Measurements from ENCODE around the gene KREMEN1. TPM values are rescaled to one million over a fixed set of nuclear protein-coding genes. Genes with fewer than 3 reads are reported as not detected.

KREMEN1 gene
- total and polyA plus RNA-seq, 2 experiments from 2014 or later = 7.5 to 10.5 TPM

- Histone ChIP-seq H3K4me1 (ENCODE audit: insufficient read depth) (no peaks in the 10 kb centered on the region), H3K27me3 (no peaks in the 10 kb centered on the region), H3K79me2 (no peaks in the 10 kb centered on the region), H3K9me2 (replicated peaks; ENCODE audit: insufficient read depth) (no peaks in the 10 kb centered on the region), H3K9me3 (ENCODE audit: low read depth) (no peaks in the 10 kb centered on the region), H3K27ac (no peak overlapping the region), H3K4me3 (no peak overlapping the region), H3K36me3 (replicated peaks; ENCODE audit: insufficient read depth, low read depth) (no peaks in the 10 kb centered on the region), H4K20me1 (ENCODE audit: insufficient read depth, poor library complexity, severe bottlenecking) (no peaks in the 10 kb centered on the region), H3K4me2 (no peak overlapping the region), H2AFZ (no peak overlapping the region)
- no peak for TF ChIP-seq CTCF (IDR thresholded peaks at IDR 0.05; ENCODE audit: poor library complexity)
- TF ChIP-seq EZH2 (IDR thresholded peaks at IDR 0.05; ENCODE audit: borderline replicate concordance) = no peak
- no peak for TF ChIP-seq EZH2phosphoT487 (IDR thresholded peaks at IDR 0.05; ENCODE audit: low read depth, severe bottlenecking, unreplicated experiment)
- DNase-seq (ENCODE audit: low spot score) = no peak
- 97% methylated on average over 10 of the region's 10 CpGs for WGBS (ENCODE audit: low lambda C conversion rate, missing lambda C conversion rate)
Measured at GRCh38 chr22:29148826-29149225, 76.0 kb downstream of the KREMEN1 start.

GRCh38 chr22:29149841-29150555 is 77.2 kb downstream of the KREMEN1 start:
- Histone ChIP-seq H3K36me3 (replicated peaks; ENCODE audit: insufficient read depth, low read depth) (no peaks in the 10 kb centered on the region), H3K79me2 (no peaks in the 10 kb centered on the region), H4K20me1 (ENCODE audit: insufficient read depth, poor library complexity, severe bottlenecking) (no peaks in the 10 kb centered on the region), H3K4me3 (no peak overlapping the region), H2AFZ (no peak overlapping the region), H3K27ac (no peak overlapping the region), H3K9me2 (replicated peaks; ENCODE audit: insufficient read depth) (no peaks in the 10 kb centered on the region), H3K27me3 (no peaks in the 10 kb centered on the region), H3K4me1 (ENCODE audit: insufficient read depth) (no peaks in the 10 kb centered on the region), H3K9me3 (ENCODE audit: low read depth) (no peaks in the 10 kb centered on the region), H3K4me2 (no peak overlapping the region)
- TF ChIP-seq CTCF (IDR thresholded peaks at IDR 0.05; ENCODE audit: poor library complexity) (no peak), EZH2 (IDR thresholded peaks at IDR 0.05; ENCODE audit: borderline replicate concordance) (no peak), EZH2phosphoT487 (IDR thresholded peaks at IDR 0.05; ENCODE audit: low read depth, severe bottlenecking, unreplicated experiment) (no peak)
- WGBS (ENCODE audit: low lambda C conversion rate, missing lambda C conversion rate) = 81% methylated on average over 16 of the region's 16 CpGs
- no peak for DNase-seq (ENCODE audit: low spot score)

DNA sequence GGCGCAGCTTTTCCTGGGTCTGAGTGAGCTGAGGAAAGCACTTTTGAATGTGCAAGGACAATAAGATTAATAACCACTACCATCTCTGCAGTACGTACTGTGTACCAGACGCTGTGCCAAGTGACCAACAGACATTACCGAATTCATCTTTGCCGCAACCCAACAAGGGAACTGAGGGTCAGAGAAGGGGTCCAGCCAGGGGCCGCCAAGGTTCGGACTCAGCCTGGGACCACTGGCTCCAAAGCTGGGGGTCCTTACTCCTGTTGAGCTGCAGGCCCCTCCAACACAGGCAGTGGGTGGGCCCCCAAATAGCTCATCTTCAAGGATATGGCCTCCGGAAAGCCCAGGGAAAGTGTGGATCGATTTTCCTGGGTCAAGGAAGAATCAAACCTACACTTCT is 77.9 kb downstream of the KREMEN1 start:
- Histone ChIP-seq H3K27ac (no peak overlapping the region), H3K9me2 (replicated peaks; ENCODE audit: insufficient read depth) (no peaks in the 10 kb centered on the region), H3K9me3 (ENCODE audit: low read depth) (no peaks in the 10 kb centered on the region), H3K4me1 (ENCODE audit: insufficient read depth) (no peaks in the 10 kb centered on the region), H3K27me3 (no peaks in the 10 kb centered on the region), H3K79me2 (no peaks in the 10 kb centered on the region), H4K20me1 (ENCODE audit: insufficient read depth, poor library complexity, severe bottlenecking) (no peaks in the 10 kb centered on the region), H3K4me2 (no peak overlapping the region), H3K4me3 (no peak overlapping the region), H3K36me3 (replicated peaks; ENCODE audit: insufficient read depth, low read depth) (no peaks in the 10 kb centered on the region), H2AFZ (no peak overlapping the region)
- no peak for DNase-seq (ENCODE audit: low spot score)
- WGBS (ENCODE audit: low lambda C conversion rate, missing lambda C conversion rate) = 95% methylated on average over 9 of the region's 9 CpGs
- TF ChIP-seq EZH2 (IDR thresholded peaks at IDR 0.05; ENCODE audit: borderline replicate concordance) = no peak
- TF ChIP-seq EZH2phosphoT487 (IDR thresholded peaks at IDR 0.05; ENCODE audit: low read depth, severe bottlenecking, unreplicated experiment) = no peak
- no peak for TF ChIP-seq CTCF (IDR thresholded peaks at IDR 0.05; ENCODE audit: poor library complexity)
